Measurements from ENCODE around the gene GALM. TPM values are rescaled to one million over a fixed set of nuclear protein-coding genes. Genes with fewer than 3 reads are reported as not detected.
"Not testable (repeated sequence)": the region's sequence is repeated elsewhere in the genome, so short reads cannot be mapped to it uniquely, and the experiment has no call there.

Gene GALM
- total and polyA plus RNA-seq, 2 experiments from 2014 or later, result 46.0 to 47.4 TPM

DNA sequence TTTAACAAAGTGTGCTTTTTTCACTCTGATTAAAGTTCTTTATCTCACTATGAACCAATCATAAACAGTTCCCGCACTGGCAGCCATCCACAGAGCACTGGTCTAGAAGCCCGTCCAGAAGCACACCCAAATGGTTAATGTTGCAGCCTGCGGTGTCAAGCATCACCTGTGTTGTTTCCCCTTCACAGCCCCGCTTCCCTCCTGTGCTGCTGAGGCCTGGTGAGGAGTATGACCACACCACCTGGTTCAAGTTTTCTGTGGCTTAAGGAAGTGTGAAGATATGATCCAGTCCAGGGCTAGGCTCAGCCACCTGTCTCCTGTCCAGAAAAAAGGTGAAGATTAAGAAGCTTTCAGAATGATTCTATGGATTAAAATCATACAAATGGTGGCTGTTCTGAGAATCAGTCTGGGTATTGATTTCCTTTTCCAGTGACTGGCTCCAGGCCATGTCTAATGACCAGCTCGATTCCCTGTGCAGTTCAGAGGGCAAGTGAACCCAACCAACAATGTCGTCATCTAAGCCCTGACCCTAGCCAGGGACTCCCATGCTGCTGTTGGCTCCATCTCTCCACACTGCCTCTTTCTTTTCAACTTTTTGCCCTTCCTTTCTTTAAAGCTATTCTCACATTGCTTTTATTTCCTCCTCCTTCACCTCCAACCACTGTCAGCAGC, 67.5 kb downstream of the GALM start:
- Histone ChIP-seq H3K4me3 (no peak overlapping the region), H3K4me1 (ENCODE audit: low read depth) (no peaks in the 10 kb centered on the region), H3K27ac (no peak overlapping the region), H3K27me3 (no peaks in the 10 kb centered on the region), H3K9me3 (ENCODE audit: low read depth) (no peaks in the 10 kb centered on the region), H3K36me3 (peaks cover 11% of the 10 kb centered on the region)
- DNase-seq (ENCODE audit: low read depth in 1 of 2, low spot score in 1 of 2), result no peak
- TF ChIP-seq, protein P1, sequence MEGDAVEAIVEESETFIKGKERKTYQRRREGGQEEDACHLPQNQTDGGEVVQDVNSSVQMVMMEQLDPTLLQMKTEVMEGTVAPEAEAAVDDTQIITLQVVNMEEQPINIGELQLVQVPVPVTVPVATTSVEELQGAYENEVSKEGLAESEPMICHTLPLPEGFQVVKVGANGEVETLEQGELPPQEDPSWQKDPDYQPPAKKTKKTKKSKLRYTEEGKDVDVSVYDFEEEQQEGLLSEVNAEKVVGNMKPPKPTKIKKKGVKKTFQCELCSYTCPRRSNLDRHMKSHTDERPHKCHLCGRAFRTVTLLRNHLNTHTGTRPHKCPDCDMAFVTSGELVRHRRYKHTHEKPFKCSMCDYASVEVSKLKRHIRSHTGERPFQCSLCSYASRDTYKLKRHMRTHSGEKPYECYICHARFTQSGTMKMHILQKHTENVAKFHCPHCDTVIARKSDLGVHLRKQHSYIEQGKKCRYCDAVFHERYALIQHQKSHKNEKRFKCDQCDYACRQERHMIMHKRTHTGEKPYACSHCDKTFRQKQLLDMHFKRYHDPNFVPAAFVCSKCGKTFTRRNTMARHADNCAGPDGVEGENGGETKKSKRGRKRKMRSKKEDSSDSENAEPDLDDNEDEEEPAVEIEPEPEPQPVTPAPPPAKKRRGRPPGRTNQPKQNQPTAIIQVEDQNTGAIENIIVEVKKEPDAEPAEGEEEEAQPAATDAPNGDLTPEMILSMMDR (IDR thresholded peaks at IDR 0.05; ENCODE audit: low read depth, low read length), result no peak

GRCh38 chr2:38734299-38735058, 68.6 kb downstream of the GALM start:
- Histone ChIP-seq H3K4me3 (no peak overlapping the region), H3K36me3 (peaks cover 11% of the 10 kb centered on the region), H3K4me1 (ENCODE audit: low read depth) (no peaks in the 10 kb centered on the region), H3K27ac (peak overlapping the region; percentile 19), H3K27me3 (no peaks in the 10 kb centered on the region), H3K9me3 (ENCODE audit: low read depth) (no peaks in the 10 kb centered on the region)
- no peak for DNase-seq (ENCODE audit: low read depth in 1 of 2, low spot score in 1 of 2)
- TF ChIP-seq, protein P1 (IDR thresholded peaks at IDR 0.05; ENCODE audit: low read depth, low read length), result no peak

DNA sequence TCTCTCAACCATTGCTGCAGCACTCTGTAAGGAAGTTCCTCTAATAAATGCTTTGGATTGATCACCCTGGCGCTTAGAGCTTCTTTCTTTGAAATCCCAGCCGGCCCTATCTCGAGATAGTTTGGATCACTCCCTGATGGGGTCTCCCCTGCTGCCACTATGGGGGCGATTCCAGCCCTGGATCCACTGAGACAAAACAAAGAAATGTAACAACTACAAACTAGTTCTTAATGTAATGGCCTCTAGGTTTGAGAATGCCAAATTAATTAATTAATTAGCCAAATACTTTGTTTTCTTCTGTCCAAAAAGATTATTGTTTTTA, 70.0 kb downstream of the GALM start:
- Histone ChIP-seq H3K9me3 (ENCODE audit: low read depth) (no peaks in the 10 kb centered on the region), H3K4me3 (no peak overlapping the region), H3K4me1 (ENCODE audit: low read depth) (no peaks in the 10 kb centered on the region), H3K27ac (peak overlapping the region; percentile 4), H3K36me3 (peaks cover 11% of the 10 kb centered on the region), H3K27me3 (no peaks in the 10 kb centered on the region)
- DNase-seq (ENCODE audit: low read depth in 1 of 2, low spot score in 1 of 2), result no peak
- TF ChIP-seq, protein P1 (IDR thresholded peaks at IDR 0.05; ENCODE audit: low read depth, low read length), result no peak

- not testable (repeated sequence) for H3K27me3 ChIP-seq; H3K9me3 ChIP-seq (ENCODE audit: low read depth); H3K4me3 ChIP-seq; H3K27ac ChIP-seq; H3K36me3 ChIP-seq; H3K4me1 ChIP-seq (ENCODE audit: low read depth)
- peak in 1 of 2 donors; percentile 80 for DNase-seq (ENCODE audit: low read depth in 1 of 2, low spot score in 1 of 2)
These were observed 71.2 kb downstream of the GALM start for GRCh38 chr2:38737000-38737698.

DNA sequence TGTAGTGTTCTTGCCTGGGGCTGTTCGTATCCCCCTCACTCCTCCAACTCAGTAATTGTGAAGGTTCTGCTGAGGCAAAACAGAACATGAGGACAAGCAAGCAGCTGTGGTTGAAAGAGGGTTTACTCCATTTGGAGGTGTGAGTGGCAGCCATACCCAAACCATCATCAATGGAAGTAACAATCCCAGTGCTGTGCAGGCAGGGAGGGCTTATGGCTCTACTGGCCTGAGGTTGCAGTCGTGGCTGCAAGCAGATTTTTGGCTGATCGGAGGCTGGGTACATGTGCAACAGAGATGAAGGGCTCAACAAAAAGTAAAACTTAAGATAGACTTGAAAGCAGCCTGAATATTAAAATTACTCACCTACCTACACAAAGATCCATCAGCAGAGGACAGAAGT, 72.0 kb downstream of the GALM start:
- H3K36me3 ChIP-seq, result no peaks in the 10 kb centered on the region
- no peaks in the 10 kb centered on the region for H3K4me1 ChIP-seq (ENCODE audit: low read depth)
- TF ChIP-seq, protein P1 (IDR thresholded peaks at IDR 0.05; ENCODE audit: low read depth, low read length), result no peak
- no peaks in the 10 kb centered on the region for H3K9me3 ChIP-seq (ENCODE audit: low read depth)
- H3K27ac ChIP-seq, result no peak overlapping the region
- no peak overlapping the region for H3K4me3 ChIP-seq
- DNase-seq (ENCODE audit: low read depth in 1 of 2, low spot score in 1 of 2), result no peak
- no peaks in the 10 kb centered on the region for H3K27me3 ChIP-seq

- Histone ChIP-seq H3K4me3 (no peak overlapping the region), H3K4me1 (ENCODE audit: low read depth) (peaks cover 13% of the 10 kb centered on the region), H3K27ac (no peak overlapping the region), H3K9me3 (ENCODE audit: low read depth) (no peaks in the 10 kb centered on the region), H3K27me3 (no peaks in the 10 kb centered on the region), H3K36me3 (peaks cover 8% of the 10 kb centered on the region)
- TF ChIP-seq, protein P1 (IDR thresholded peaks at IDR 0.05; ENCODE audit: low read depth, low read length), result no peak
- no peak for DNase-seq (ENCODE audit: low read depth in 1 of 2, low spot score in 1 of 2)
These were observed 73.6 kb downstream of the GALM start for GRCh38 chr2:38739524-38739923.
